ENCODE data around the gene CTDNEP1. TPM values are rescaled to one million over a fixed set of nuclear protein-coding genes. Genes with fewer than 3 reads are reported as not detected.

Gene CTDNEP1
- total RNA-seq, 2 experiments from 2014 or later: 79.3 to 80.7 TPM

- intact Hi-C loops (cut with DNase I, micrococcal nuclease): loop anchor here (1.0 to 10.0 kb wide), 2 partner anchors 29 to 610 kb away; no protein-coding TSS in a partner anchor
- Mint-ChIP-seq H3K27ac (peak within 1 kb of the TSS; percentile 92), H3K27me3 (no peaks in the 10 kb centered on the region), H3K4me1 (ENCODE audit: low read depth) (peaks cover 46% of the 10 kb centered on the region), H3K9me3 (no peaks in the 10 kb centered on the region), H3K36me3 (ENCODE audit: low read depth) (peaks cover 66% of the 10 kb centered on the region), H3K4me3 (peak within 1 kb of the TSS; percentile 94)
- Histone ChIP-seq H3K27me3 (ENCODE audit: control insufficient read depth in 1 of 2, insufficient read depth in 2 of 2, low read length in 2 of 2) (no peaks in the 10 kb centered on the region), H3K4me3 (ENCODE audit: low read length) (peak within 1 kb of the TSS; percentile 97), H3K4me1 (ENCODE audit: insufficient read depth, low read length) (peaks cover 60% of the 10 kb centered on the region), H3K9me3 (ENCODE audit: control insufficient read depth in 1 of 2, insufficient read depth in 1 of 2, low read length in 2 of 2) (no peaks in the 10 kb centered on the region), H3K27ac (ENCODE audit: low read depth in 1 of 2, low read length in 2 of 2) (peak within 1 kb of the TSS; percentile 61 to 81), H3K36me3 (ENCODE audit: insufficient read depth, low read length) (peaks cover 35% of the 10 kb centered on the region)
- POLR2A ChIA-PET: interaction anchor here (0.7 to 17.0 kb wide), 15 partner anchors 9 to 452 kb away, joined by 3 to 234 read pairs (median 4); partner anchors contain the start of genes ACADVL, ACAP1, CTDNEP1 and DLG4
- DNase-seq: peak; percentile 89 to 97 (median 92)
- no peak for TF ChIP-seq CTCF (IDR thresholded peaks at IDR 0.05)
- ATAC-seq (ENCODE audit: poor library complexity): peak; percentile 56
- CTCF ChIA-PET: interaction anchor here (1.0 to 3.5 kb wide), 3 partner anchors 14 to 62 kb away, joined by 4 to 19 read pairs (median 6); partner anchors contain the start of genes ACADVL and DLG4
These were observed 17.2 kb downstream of the CTDNEP1 start, which contains the start of gene DVL2 for GRCh38 chr17:7234083-7234951. Gene DVL2 (minus strand): TSS chr17:7234517. CDS start chr17:7234262, 255 bp downstream.

- TF ChIP-seq CTCF (IDR thresholded peaks at IDR 0.05): no peak
- CTCF ChIA-PET: interaction anchor here (1.0 to 3.5 kb wide), 3 partner anchors 13 to 62 kb away, joined by 4 to 19 read pairs (median 6); partner anchors contain the start of genes ACADVL and DLG4
These were observed 17.8 kb downstream of the CTDNEP1 start for GRCh38 chr17:7233701-7234082.

GRCh38 chr17:7232114-7232513 lies 19.4 kb downstream of the CTDNEP1 start:
- ATAC-seq (ENCODE audit: poor library complexity) (no peak), DNase-seq (no peak)
- Histone ChIP-seq H3K4me3 (ENCODE audit: low read length) (no peak overlapping the region), H3K4me1 (ENCODE audit: insufficient read depth, low read length) (peaks cover 54% of the 10 kb centered on the region), H3K27me3 (ENCODE audit: control insufficient read depth in 1 of 2, insufficient read depth in 2 of 2, low read length in 2 of 2) (no peaks in the 10 kb centered on the region), H3K9me3 (ENCODE audit: control insufficient read depth in 1 of 2, insufficient read depth in 1 of 2, low read length in 2 of 2) (no peaks in the 10 kb centered on the region), H3K27ac (ENCODE audit: low read depth in 1 of 2, low read length in 2 of 2) (no peak overlapping the region), H3K36me3 (ENCODE audit: insufficient read depth, low read length) (peaks cover 53% of the 10 kb centered on the region)
- Mint-ChIP-seq H3K36me3 (ENCODE audit: low read depth) (peaks cover 72% of the 10 kb centered on the region), H3K9me3 (no peaks in the 10 kb centered on the region), H3K27me3 (no peaks in the 10 kb centered on the region), H3K4me3 (peak overlapping the region; percentile 65), H3K27ac (no peak overlapping the region), H3K4me1 (ENCODE audit: low read depth) (peaks cover 46% of the 10 kb centered on the region)
- POLR2A ChIA-PET: interaction anchor here (17.0 kb wide), 1 partner anchor 13 kb away, joined by 234 read pairs; the partner anchor contains the start of genes ACADVL and DLG4
- intact Hi-C loops (cut with DNase I, micrococcal nuclease): loop anchor here (10.0 kb wide), 1 partner anchor 613 kb away; no protein-coding TSS in a partner anchor
- no peak for TF ChIP-seq CTCF (IDR thresholded peaks at IDR 0.05)
- CTCF ChIA-PET: interaction anchor here (0.9 kb wide), 1 partner anchor 11 kb away, joined by 3 read pairs; no protein-coding TSS in a partner anchor

More at GRCh38 chr17:7233701-7234082, 17.8 kb downstream of the CTDNEP1 start:
- intact Hi-C loops (cut with DNase I, micrococcal nuclease): loop anchor here (1.0 to 10.0 kb wide), 2 partner anchors 28 to 611 kb away; no protein-coding TSS in a partner anchor
- H3K27ac Mint-ChIP-seq: peak overlapping the region; percentile 92
- peak overlapping the region; percentile 94 for H3K4me3 Mint-ChIP-seq
- peaks cover 46% of the 10 kb centered on the region for H3K4me1 Mint-ChIP-seq (ENCODE audit: low read depth)
- Histone ChIP-seq H3K36me3 (ENCODE audit: insufficient read depth, low read length) (peaks cover 41% of the 10 kb centered on the region), H3K27me3 (ENCODE audit: control insufficient read depth in 1 of 2, insufficient read depth in 2 of 2, low read length in 2 of 2) (no peaks in the 10 kb centered on the region), H3K4me1 (ENCODE audit: insufficient read depth, low read length) (peaks cover 60% of the 10 kb centered on the region), H3K9me3 (ENCODE audit: control insufficient read depth in 1 of 2, insufficient read depth in 1 of 2, low read length in 2 of 2) (no peaks in the 10 kb centered on the region), H3K4me3 (ENCODE audit: low read length) (peak overlapping the region; percentile 97), H3K27ac (ENCODE audit: low read depth in 1 of 2, low read length in 2 of 2) (peak overlapping the region; percentile 48 to 81)
- no peak for ATAC-seq (ENCODE audit: poor library complexity)
- H3K36me3 Mint-ChIP-seq (ENCODE audit: low read depth): peaks cover 67% of the 10 kb centered on the region
- no peaks in the 10 kb centered on the region for H3K9me3 Mint-ChIP-seq
- POLR2A ChIA-PET: interaction anchor here (0.8 to 17.0 kb wide), 12 partner anchors 9 to 340 kb away, joined by 3 to 234 read pairs (median 4); partner anchors contain the start of genes ACADVL, ACAP1, CTDNEP1 and DLG4
- no peak for DNase-seq
- no peaks in the 10 kb centered on the region for H3K27me3 Mint-ChIP-seq

Data from CD4-positive, alpha-beta T cell (primary cell).